HEK293 (cell line): ENCODE results near the gene MTHFD1L.

Source experiments
- CTCF ChIA-PET: fragments of 350-600 bp; formaldehyde crosslinking; extraction: SDS; loops from one replicate; lab custom pipeline; 2021; ENCODE audit warnings: antibody characterized with exemption; lab: Yijun Ruan, JAX
- POLR2A ChIA-PET: fragments of 300-600 bp; formaldehyde crosslinking; extraction: SDS; loops from one replicate; lab custom pipeline; 2020; ENCODE audit warnings: antibody characterized with exemption, inconsistent platforms; lab: Yijun Ruan, JAX
- H3K27ac ChIP-seq: fragments of 200-500 bp; sonication (Bioruptor generic); 2 replicates; pipeline ENCODE4 v1.5.1; 2014; ENCODE audit warnings: low read depth, low read length, control low read depth, inconsistent platforms; ENCODE audit errors: extremely low read depth
- H3K36me3 ChIP-seq, 2 experiments: fragments of 200-500 bp in 1 of 2; sonication (Bioruptor generic) in 1 of 2; 1 replicate in 1 of 2; 2 replicates in 1 of 2; pipeline ENCODE4 v1.5.1; 2014 to 2017; ENCODE audit warnings: inconsistent platforms in 2 of 2, low read length in 2 of 2; ENCODE audit not compliant: control insufficient read depth in 2 of 2, insufficient read depth in 1 of 2
- H3K4me1 ChIP-seq: fragments of 200-500 bp; sonication (Bioruptor generic); 2 replicates; pipeline ENCODE4 v1.5.1; 2014; ENCODE audit warnings: mild to moderate bottlenecking, low read length, inconsistent platforms; ENCODE audit not compliant: control insufficient read depth, insufficient read depth
- H3K4me3 ChIP-seq: 2 replicates; pipeline ENCODE4 v1.5.1; 2011; ENCODE audit warnings: low read depth, mild to moderate bottlenecking, control low read depth, low read length, moderate library complexity
- H3K9me3 ChIP-seq: fragments of 200-500 bp; sonication (Bioruptor generic); 2 replicates; pipeline ENCODE4 v1.5.1; 2014; ENCODE audit warnings: low read depth, low read length, inconsistent platforms; ENCODE audit not compliant: control insufficient read depth, insufficient read depth
- GLIS1 ChIP-seq: fragments of 450-650 bp; formaldehyde crosslinking; IDR thresholded peaks from 2 replicates; pipeline ENCODE4 v1.5.1; 2016; ENCODE audit warnings: missing biosample characterization, missing genetic modification characterization
- PRDM1 ChIP-seq: fragments of 450-650 bp; formaldehyde crosslinking; IDR thresholded peaks from 2 replicates; pipeline ENCODE4; 2016; ENCODE audit warnings: missing biosample characterization, missing genetic modification characterization
- RBAK ChIP-seq: fragments of 450-650 bp; formaldehyde crosslinking; IDR thresholded peaks from 2 replicates; pipeline ENCODE4 v1.5.1; 2016; ENCODE audit warnings: missing biosample characterization, missing genetic modification characterization
- REPIN1 ChIP-seq: fragments of 450-650 bp; formaldehyde crosslinking; IDR thresholded peaks from 2 replicates; pipeline ENCODE4 v1.5.1; 2017; ENCODE audit warnings: missing biosample characterization, missing genetic modification characterization, low read depth
- ZBTB8A ChIP-seq: fragments of 450-650 bp; formaldehyde crosslinking; IDR thresholded peaks from 2 replicates; pipeline ENCODE4 v1.5.1; 2016; ENCODE audit warnings: missing biosample characterization, missing genetic modification characterization
- ZNF112 ChIP-seq: fragments of 450-650 bp; formaldehyde crosslinking; IDR thresholded peaks from 2 replicates; pipeline ENCODE4 v1.5.0; 2017; ENCODE audit warnings: missing biosample characterization, missing genetic modification characterization
- ZNF138 ChIP-seq: fragments of 450-650 bp; formaldehyde crosslinking; IDR thresholded peaks from 2 replicates; pipeline ENCODE4 v1.5.1; 2016; ENCODE audit warnings: missing biosample characterization, missing genetic modification characterization, borderline replicate concordance
- ZNF146 ChIP-seq: fragments of 450-650 bp; formaldehyde crosslinking; IDR thresholded peaks from 2 replicates; pipeline ENCODE4 v1.5.1; 2016; ENCODE audit warnings: missing biosample characterization, missing genetic modification characterization
- ZNF202 ChIP-seq: fragments of 450-650 bp; formaldehyde crosslinking; IDR thresholded peaks from 2 replicates; pipeline ENCODE4 v1.5.1; 2016; ENCODE audit warnings: missing biosample characterization, missing genetic modification characterization, borderline replicate concordance
- ZNF266 ChIP-seq: fragments of 450-650 bp; formaldehyde crosslinking; IDR thresholded peaks from 2 replicates; pipeline ENCODE4 v1.5.1; 2016; ENCODE audit warnings: missing biosample characterization, missing genetic modification characterization, low read depth
- ZNF37A ChIP-seq: fragments of 450-650 bp; IDR thresholded peaks from 2 replicates; pipeline ENCODE4 v1.5.1; 2018; ENCODE audit warnings: missing biosample characterization, missing genetic modification characterization
- ZNF423 ChIP-seq: fragments of 450-650 bp; formaldehyde crosslinking; IDR thresholded peaks from 2 replicates; pipeline ENCODE4 v1.5.1; 2016; ENCODE audit warnings: missing biosample characterization, missing genetic modification characterization
- ZNF473 ChIP-seq: fragments of 450-650 bp; formaldehyde crosslinking; IDR thresholded peaks from 2 replicates; pipeline ENCODE4 v1.5.1; 2017; ENCODE audit warnings: missing biosample characterization, missing genetic modification characterization
- ZNF561 ChIP-seq: fragments of 450-650 bp; IDR thresholded peaks from 2 replicates; pipeline ENCODE4 v1.5.1; 2018; ENCODE audit warnings: missing biosample characterization, missing genetic modification characterization, borderline replicate concordance
- ZNF658 ChIP-seq: fragments of 450-650 bp; formaldehyde crosslinking; IDR thresholded peaks from 2 replicates; pipeline ENCODE4; 2016; ENCODE audit warnings: missing biosample characterization, missing genetic modification characterization
- ZNF843 ChIP-seq: fragments of 450-650 bp; formaldehyde crosslinking; IDR thresholded peaks from 2 replicates; pipeline ENCODE4 v1.5.1; 2016; ENCODE audit warnings: missing biosample characterization, missing genetic modification characterization
- ZSCAN16 ChIP-seq: fragments of 450-650 bp; formaldehyde crosslinking; IDR thresholded peaks from 2 replicates; pipeline ENCODE4 v1.5.1; 2016; ENCODE audit warnings: missing biosample characterization, missing genetic modification characterization
- TF ChIP-seq, protein P1 (sequence below): fragments of 450-650 bp; formaldehyde crosslinking; IDR thresholded peaks from 2 replicates; pipeline ENCODE4 v1.5.1; 2017; ENCODE audit warnings: missing biosample characterization, missing genetic modification characterization
- TF ChIP-seq, protein P2 (sequence below): fragments of 450-650 bp; formaldehyde crosslinking; IDR thresholded peaks from 2 replicates; pipeline ENCODE4 v1.5.1; 2016; ENCODE audit warnings: missing biosample characterization, missing genetic modification characterization
- TF ChIP-seq, protein P3 (sequence below): fragments of 450-650 bp; formaldehyde crosslinking; conservative IDR thresholded peaks from 2 replicates; pipeline ENCODE4 v1.5.1; 2016; ENCODE audit warnings: low read depth, missing biosample characterization, missing genetic modification characterization
- TF ChIP-seq, protein P4 (sequence below): IDR thresholded peaks from 2 replicates; pipeline ENCODE4 v1.6.1; 2011; ENCODE audit warnings: mild to moderate bottlenecking, low read depth, low read length, borderline replicate concordance
- TF ChIP-seq, protein P5 (sequence below): fragments of 450-650 bp; formaldehyde crosslinking; IDR thresholded peaks from 2 replicates; pipeline ENCODE4 v1.5.1; 2016; ENCODE audit warnings: missing biosample characterization, missing genetic modification characterization

Gene MTHFD1L

DNA sequence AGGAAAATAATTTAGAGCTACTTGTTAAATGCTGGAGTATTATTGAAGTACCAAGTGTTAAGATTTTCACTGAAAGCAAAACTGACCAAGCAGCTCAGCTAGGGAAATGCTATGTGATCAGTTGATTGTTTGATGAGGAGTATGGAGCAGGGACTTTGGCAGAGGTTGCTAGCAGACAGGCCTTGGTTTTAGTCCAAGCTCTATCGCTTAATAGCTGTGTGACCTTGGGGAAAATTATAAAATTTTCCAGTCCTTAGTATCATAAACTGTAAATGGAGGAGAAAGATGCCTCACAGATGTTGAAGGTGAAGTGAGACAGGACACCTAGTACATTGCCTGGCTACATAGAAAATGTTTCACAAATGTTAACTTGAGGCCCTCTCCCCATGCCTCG is 136.6 kb downstream of the MTHFD1L start (continued):
- TF ChIP-seq, protein P1, sequence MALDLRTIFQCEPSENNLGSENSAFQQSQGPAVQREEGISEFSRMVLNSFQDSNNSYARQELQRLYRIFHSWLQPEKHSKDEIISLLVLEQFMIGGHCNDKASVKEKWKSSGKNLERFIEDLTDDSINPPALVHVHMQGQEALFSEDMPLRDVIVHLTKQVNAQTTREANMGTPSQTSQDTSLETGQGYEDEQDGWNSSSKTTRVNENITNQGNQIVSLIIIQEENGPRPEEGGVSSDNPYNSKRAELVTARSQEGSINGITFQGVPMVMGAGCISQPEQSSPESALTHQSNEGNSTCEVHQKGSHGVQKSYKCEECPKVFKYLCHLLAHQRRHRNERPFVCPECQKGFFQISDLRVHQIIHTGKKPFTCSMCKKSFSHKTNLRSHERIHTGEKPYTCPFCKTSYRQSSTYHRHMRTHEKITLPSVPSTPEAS (tag by site-specific recombination), result no peak
- TF ChIP-seq ZNF473 (no peak), ZBTB8A (tag by site-specific recombination) (no peak), ZNF266 (no peak), ZNF561 (tag by site-specific recombination) (no peak), GLIS1 (tag by site-specific recombination) (no peak)
- TF ChIP-seq, protein P2, sequence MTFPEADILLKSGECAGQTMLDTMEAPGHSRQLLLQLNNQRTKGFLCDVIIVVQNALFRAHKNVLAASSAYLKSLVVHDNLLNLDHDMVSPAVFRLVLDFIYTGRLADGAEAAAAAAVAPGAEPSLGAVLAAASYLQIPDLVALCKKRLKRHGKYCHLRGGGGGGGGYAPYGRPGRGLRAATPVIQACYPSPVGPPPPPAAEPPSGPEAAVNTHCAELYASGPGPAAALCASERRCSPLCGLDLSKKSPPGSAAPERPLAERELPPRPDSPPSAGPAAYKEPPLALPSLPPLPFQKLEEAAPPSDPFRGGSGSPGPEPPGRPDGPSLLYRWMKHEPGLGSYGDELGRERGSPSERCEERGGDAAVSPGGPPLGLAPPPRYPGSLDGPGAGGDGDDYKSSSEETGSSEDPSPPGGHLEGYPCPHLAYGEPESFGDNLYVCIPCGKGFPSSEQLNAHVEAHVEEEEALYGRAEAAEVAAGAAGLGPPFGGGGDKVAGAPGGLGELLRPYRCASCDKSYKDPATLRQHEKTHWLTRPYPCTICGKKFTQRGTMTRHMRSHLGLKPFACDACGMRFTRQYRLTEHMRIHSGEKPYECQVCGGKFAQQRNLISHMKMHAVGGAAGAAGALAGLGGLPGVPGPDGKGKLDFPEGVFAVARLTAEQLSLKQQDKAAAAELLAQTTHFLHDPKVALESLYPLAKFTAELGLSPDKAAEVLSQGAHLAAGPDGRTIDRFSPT (tag by site-specific recombination), result no peak

DNA sequence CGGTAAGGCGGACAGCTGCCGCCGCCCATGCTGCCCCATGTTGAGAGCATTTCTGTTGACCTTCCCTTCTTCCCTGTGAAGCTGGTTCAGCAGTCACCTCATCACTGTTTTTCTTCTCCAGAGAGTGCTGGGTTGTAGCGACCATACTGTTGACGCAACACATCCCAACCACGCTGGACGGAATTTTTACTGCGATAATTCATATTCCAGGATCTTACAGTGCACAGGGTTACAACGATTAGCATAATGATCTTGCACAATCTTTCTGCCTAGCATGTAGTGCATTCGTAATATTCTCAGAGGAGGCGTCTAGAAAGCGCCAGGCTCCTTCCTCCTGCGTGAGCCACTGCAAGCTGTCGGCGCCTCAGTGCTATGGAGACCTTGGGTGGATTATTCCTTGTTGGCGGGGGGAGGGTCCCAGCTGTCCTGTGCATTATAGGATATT is 137.0 kb downstream of the MTHFD1L start:
- CTCF ChIA-PET, result interaction anchor here (1.0 to 2.7 kb wide), 5 partner anchors 10 to 322 kb away, joined by 3 to 18 read pairs (median 4); no protein-coding TSS in a partner anchor
- H3K9me3 ChIP-seq, result no peaks in the 10 kb centered on the region
- POLR2A ChIA-PET, result no interaction called here
- no peak overlapping the region for H3K4me3 ChIP-seq
- H3K4me1 ChIP-seq, result peaks cover 10% of the 10 kb centered on the region
- no peaks in the 10 kb centered on the region for H3K36me3 ChIP-seq
- TF ChIP-seq PRDM1 (no peak), ZNF37A (no peak), ZNF423 (tag by site-specific recombination) (no peak), ZNF146 (tag by site-specific recombination) (no peak), ZNF843 (tag by site-specific recombination) (no peak), REPIN1 (tag by site-specific recombination) (no peak), RBAK (tag by site-specific recombination) (no peak), ZNF202 (tag by site-specific recombination) (no peak), ZSCAN16 (no peak), ZNF112 (tag by site-specific recombination) (no peak), ZNF658 (tag by site-specific recombination) (no peak), ZNF138 (tag by site-specific recombination) (no peak)
- TF ChIP-seq, protein P3, sequence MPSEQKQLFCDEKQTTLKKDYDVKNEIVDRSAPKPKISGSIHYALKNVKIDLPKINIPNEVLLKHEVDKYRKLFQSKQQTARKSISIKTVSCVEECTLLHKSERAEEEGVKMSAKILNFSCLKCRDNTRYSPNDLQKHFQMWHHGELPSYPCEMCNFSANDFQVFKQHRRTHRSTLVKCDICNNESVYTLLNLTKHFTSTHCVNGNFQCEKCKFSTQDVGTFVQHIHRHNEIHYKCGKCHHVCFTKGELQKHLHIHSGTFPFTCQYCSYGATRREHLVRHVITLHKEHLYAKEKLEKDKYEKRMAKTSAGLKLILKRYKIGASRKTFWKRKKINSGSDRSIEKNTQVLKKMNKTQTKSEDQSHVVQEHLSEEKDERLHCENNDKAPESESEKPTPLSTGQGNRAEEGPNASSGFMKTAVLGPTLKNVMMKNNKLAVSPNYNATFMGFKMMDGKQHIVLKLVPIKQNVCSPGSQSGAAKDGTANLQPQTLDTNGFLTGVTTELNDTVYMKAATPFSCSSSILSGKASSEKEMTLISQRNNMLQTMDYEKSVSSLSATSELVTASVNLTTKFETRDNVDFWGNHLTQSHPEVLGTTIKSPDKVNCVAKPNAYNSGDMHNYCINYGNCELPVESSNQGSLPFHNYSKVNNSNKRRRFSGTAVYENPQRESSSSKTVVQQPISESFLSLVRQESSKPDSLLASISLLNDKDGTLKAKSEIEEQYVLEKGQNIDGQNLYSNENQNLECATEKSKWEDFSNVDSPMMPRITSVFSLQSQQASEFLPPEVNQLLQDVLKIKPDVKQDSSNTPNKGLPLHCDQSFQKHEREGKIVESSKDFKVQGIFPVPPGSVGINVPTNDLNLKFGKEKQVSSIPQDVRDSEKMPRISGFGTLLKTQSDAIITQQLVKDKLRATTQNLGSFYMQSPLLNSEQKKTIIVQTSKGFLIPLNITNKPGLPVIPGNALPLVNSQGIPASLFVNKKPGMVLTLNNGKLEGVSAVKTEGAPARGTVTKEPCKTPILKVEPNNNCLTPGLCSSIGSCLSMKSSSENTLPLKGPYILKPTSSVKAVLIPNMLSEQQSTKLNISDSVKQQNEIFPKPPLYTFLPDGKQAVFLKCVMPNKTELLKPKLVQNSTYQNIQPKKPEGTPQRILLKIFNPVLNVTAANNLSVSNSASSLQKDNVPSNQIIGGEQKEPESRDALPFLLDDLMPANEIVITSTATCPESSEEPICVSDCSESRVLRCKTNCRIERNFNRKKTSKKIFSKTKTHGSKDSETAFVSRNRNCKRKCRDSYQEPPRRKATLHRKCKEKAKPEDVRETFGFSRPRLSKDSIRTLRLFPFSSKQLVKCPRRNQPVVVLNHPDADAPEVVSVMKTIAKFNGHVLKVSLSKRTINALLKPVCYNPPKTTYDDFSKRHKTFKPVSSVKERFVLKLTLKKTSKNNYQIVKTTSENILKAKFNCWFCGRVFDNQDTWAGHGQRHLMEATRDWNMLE, result no peak
- TF ChIP-seq, protein P4, sequence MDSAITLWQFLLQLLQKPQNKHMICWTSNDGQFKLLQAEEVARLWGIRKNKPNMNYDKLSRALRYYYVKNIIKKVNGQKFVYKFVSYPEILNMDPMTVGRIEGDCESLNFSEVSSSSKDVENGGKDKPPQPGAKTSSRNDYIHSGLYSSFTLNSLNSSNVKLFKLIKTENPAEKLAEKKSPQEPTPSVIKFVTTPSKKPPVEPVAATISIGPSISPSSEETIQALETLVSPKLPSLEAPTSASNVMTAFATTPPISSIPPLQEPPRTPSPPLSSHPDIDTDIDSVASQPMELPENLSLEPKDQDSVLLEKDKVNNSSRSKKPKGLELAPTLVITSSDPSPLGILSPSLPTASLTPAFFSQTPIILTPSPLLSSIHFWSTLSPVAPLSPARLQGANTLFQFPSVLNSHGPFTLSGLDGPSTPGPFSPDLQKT, result no peak
- TF ChIP-seq, protein P5, sequence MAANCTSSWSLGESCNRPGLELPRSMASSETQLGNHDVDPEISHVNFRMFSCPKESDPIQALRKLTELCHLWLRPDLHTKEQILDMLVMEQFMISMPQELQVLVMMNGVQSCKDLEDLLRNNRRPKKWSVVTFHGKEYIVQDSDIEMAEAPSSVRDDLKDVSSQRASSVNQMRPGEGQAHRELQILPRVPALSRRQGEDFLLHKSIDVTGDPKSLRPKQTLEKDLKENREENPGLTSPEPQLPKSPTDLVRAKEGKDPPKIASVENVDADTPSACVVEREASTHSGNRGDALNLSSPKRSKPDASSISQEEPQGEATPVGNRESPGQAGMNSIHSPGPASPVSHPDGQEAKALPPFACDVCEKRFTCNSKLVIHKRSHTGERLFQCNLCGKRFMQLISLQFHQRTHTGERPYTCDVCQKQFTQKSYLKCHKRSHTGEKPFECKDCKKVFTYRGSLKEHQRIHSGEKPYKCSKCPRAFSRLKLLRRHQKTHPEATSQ (tag by site-specific recombination), result no peak
- no peak overlapping the region for H3K27ac ChIP-seq
